Activated naive CD4-positive, alpha-beta T cell treated with Interleukin-2 at 50 U/mL for 16 hours (primary cell): Measurements from ENCODE around the gene PLEKHA8.

Experiments used
- DNase-seq: peaks from one replicate; pipeline ENCODE4 v3.0.0-alpha.2; 2020

Gene PLEKHA8

DNA sequence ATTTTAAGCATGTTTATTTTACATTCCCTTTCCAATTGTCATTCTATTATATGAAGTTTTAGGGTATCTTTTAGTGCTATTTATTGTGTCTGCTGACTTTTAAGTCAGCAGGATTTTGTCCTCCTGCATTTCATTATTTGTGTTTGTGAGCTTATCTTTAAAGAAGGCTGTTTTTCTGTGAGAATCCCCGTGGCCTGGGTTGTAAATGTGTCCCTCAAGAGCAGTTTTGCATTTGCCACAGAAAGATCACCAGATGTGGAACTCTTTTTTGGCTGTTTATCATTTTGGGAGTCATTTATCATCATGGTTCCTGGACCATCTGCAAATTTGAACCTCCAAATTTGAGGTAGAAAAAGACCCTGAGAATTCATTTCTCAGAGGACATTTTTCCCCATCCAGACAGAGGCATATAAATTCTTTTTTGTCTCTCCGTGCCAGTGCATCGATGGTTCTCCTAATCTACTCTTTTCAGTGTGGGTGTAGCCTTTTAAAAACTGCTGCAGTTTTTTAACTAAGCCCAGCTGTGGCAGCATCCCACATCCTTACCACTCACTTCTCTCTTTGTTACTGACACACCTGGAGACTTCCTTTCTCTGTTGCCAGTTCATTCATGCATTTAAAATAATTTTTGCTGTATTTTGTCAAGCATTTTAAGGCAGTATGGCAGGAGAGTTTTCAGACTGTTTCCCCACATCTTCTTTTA is 86.5 kb downstream of the PLEKHA8 start:
- DNase-seq = no peak

GRCh38 chr7:30115709-30116297 is 87.6 kb downstream of the PLEKHA8 start:
- no peak for DNase-seq

DNA sequence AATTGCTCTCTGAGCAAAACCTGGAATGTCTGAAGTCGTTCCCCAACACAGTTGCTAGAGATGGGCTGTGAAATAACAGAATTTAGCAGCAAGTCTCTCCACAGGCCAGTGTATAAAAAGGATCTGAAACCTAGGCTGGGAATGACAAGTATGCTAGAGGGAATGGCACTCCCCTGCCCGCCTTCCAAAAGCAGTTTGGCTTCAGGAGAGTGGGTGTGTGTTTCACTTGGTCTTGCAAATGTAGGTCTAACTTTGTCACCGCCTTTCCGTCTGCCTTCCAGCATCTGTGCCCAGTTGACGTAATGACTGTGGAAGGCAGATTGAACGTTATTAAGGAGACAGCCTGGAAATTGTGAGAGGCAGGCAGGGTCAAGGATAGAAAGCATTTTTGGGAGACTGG is 88.6 kb downstream of the PLEKHA8 start:
- DNase-seq = no peak

DNA sequence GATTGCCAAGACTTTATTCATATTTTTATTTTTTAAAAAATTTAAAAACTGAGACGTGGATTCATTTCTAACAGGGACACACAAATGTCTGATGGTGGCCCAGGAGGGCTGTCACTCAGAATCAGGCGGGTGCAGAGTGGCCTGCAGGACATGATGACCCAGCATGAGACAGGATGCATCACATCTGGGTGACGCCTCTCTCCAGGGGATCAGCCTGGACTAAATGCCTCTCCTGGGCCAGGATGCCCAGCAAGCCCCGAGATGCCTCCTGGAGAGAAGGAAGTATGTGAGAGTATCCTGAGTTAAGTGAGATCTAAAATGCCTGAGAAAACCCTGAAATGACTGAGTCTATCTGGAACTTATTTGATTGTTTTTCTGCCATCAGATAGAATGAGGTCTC is 89.7 kb downstream of the PLEKHA8 start:
- DNase-seq = no peak

DNA sequence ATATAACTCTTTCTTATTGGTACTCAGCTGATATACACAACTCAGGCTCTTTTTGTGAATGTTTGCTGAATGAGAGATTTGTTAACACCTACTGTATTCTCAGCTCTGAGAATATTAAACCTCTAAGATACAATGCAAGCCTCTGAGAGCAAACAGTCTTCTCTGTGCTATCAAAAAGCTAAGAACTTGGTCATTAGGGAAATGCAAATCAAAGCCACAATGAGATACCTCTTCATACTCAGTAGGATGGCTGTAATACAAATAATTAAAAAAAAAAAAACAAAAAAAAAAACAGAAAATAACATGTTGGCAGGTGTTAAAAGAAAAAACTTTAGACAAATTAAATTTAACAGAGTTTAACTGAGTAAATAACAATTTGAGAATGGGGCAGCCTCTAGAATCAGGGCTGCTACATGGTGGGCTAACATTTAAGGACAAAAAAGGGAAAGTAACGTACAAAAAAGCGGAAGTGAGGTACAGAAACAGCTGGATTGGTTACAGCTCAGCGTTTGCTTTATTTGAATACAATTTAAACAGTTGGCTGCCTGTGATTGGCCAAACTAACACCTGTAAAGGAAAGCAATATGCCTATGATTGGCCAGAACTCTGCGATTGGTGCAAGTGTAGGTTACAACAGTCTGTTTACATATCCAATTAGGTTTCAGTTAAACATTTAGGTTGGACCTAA is 91.8 kb downstream of the PLEKHA8 start:
- no peak for DNase-seq

GRCh38 chr7:30133736-30134610 is 105.8 kb downstream of the PLEKHA8 start:
- no peak for DNase-seq

GRCh38 chr7:30134611-30135300 is 106.5 kb downstream of the PLEKHA8 start, which contains the start of gene MTURN:
MTURN (plus strand) TSS chr7:30134986; CDS start chr7:30135137, 151 bp downstream.
- peak; percentile 87 for DNase-seq

DNA sequence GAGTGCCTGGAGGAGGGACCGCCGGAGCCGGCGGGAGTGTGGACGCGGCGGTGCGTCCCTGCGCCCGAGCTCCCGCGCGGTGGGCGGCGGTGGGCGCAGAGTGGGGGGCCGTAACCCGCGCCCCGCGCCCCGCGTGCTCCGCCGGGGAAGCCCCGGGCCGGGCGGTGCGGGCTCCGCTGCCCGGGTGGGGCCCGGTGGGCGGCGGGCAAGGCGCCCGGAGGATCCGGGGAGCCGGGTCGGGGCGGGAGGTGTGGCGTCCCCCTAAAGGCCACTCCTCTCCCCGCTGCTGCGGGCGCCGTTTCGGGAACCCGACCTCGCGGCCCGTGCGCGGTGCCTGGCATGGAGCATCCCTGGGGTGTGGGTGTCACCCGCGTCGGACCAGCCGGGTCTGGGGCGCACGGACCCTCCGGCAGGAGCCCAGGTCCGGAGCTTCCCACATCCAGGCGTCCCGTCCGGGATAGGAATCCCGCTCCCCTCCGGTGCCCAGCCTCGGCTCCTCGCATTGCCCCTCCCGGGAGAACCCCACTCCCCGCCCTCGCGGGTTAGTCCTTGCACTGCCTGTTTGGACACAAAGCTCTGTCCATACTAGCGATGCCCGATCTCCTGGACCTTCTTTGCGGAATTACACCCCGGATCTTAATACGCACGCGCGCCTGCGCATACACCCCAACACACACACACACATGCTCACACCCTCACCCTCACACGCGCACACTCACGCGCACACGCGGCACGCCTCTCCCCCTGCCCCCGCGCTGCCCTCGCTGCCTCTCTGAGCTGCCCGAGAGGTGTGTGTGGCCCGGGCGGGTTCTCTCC is 107.3 kb downstream of the PLEKHA8 start:
- peak; percentile 61 for DNase-seq

DNA sequence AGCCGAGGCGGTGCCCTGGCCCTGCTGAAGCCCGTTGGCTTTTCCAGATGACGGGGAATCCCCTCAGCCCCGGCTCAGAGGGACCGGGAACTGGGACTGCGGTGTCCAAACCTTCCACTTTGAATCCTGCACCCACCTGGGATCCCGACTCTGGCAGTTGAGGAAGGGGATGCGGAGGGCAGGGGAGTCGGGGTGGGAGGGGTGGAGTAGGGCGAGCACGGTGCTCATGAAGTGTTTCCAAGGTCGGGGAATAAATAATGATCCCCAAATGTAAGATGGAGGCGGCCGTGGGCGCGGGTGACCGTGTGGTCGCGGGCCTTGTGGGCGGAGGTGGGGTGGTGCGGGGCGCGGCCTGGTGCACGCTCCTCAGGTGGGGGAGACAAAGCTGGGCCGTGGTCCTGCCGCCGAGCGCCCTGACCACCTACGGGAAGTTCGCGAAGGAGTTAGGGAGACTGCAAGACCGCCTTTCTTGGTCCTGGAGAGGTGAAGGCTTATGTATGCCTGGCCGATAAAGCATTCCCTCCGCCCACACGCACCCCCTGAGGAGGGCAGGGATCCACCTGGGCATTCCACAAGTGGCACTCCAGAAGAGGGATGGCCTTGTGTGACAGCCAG is 108.0 kb downstream of the PLEKHA8 start:
- no peak for DNase-seq

- no peak for DNase-seq
Measured at GRCh38 chr7:30136743-30137485, 108.7 kb downstream of the PLEKHA8 start.

GRCh38 chr7:30139836-30140384 is 111.7 kb downstream of the PLEKHA8 start:
- DNase-seq = no peak

GRCh38 chr7:30140456-30140855 is 112.2 kb downstream of the PLEKHA8 start:
- DNase-seq = no peak

- no peak for DNase-seq
Measured at GRCh38 chr7:30142710-30143109, 114.5 kb downstream of the PLEKHA8 start.

DNA sequence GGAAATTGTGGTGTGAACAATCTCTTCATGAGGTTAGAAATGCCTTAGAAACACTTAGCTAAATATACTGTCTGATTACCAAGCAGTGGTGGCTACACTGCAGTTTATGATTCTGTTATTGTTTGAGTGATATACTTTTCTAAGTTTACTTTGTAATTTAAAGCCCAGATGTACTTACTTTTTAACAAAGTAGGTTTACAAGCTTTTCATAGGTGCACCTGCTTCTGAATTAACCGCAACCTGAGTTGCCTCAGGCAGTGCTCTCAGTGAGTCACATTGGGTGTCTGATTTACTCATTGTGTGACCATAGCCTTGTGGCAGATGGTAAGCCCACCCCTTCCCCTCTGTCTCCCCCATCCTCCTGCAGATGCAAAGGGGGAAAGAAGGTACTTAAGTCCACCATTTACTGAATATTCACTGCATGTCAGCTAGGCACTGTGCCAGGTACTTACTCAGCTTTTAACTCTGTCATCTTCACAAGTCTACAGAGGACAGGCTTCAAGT is 115.6 kb downstream of the PLEKHA8 start:
- DNase-seq = no peak

DNA sequence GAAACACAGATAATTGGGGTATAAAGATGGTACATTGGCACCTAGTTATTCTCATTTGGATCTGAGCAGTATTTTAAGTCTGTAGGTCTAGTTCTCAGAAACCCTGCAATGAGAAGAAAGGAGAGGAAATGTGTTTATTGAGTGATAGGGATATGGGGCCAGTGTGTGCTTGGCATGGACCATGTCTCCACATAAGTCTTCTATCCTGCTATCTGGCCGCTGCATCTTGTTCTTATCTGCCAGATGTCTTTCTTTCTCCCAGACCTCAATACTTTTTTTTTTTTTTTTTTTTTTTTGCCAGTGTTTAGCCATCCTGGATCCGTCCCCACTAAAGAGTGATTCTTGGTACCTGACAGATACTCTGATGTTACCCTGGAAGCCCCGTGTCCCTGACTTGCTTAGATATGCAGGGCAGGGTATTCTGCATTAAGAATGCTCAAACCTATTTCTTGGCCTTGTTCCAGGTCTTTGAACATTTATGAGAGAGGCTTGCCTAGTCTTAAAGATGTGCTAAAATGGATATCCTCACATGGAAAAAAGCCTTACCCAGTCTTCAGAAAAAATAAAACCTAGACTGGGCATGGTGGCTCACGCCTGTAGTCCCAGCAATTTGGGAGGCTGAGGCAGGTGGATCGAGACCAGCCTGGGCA is 116.6 kb downstream of the PLEKHA8 start:
- no peak for DNase-seq

DNA sequence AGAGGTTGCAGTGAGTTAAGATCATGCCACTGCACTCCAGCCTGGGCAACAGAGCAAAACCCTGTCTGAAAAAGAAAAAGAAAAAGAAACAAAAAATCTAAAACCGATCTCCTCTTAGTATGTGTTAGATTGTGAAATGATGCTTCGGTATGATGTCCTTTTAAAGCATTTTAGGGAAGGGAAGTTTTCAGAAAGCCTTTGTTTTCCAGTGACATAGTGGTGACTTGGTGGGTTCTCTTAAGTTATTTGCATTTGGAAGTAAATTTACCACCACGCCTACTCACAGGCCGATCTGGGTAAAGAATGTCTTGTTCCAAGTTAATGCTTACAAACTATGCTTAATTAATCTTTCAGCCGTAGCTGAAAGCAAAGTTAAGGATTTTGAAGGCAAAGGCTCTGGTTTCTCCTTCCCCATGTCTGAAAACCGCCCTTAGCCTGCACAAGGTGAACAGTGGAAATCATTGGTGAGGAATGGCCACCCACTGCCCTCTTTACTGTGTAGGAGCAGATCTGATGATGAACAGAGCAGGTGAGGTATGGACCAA is 117.3 kb downstream of the PLEKHA8 start:
- no peak for DNase-seq

- no peak for DNase-seq
Measured at GRCh38 chr7:30146127-30146612, 118.0 kb downstream of the PLEKHA8 start.

- DNase-seq = no peak
Measured at GRCh38 chr7:30147223-30147622, 119.0 kb downstream of the PLEKHA8 start.

DNA sequence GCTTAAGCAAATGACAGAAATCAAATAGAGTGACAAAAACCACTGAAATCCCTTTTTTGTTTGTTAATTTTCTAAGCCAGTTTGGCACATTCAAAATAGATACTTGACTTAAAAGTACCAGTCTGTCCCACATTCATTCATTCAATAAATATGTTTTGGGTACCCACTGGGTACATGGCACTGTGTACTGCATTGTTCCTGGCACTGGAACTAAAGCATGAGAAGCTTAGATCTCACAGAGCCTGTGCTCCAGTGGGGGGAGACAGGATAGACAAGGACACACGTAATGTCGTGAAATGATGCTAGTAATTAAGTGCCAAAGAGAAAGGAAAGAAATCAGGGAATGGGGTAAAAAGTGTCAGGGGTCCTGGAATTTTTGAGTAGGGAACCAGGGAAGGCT is 119.6 kb downstream of the PLEKHA8 start:
- no peak for DNase-seq
